Neural cell (in vitro differentiated cells): ENCODE measurements around the gene FGF2. TPM values are rescaled to one million over a fixed set of nuclear protein-coding genes. Genes with fewer than 3 reads are reported as not detected.

ENCODE experiments used
- H2AFZ ChIP-seq: fragments of 200-600, 300-800 bp; sonication (generic), shearing (Covaris generic); 2 replicates; pipeline ENCODE4 v1.6.0; 2014; ENCODE audit warnings: low read depth, mild to moderate bottlenecking, antibody characterized with exemption, low read length, moderate library complexity
- H3F3A ChIP-seq: fragments of 200-600 bp; shearing (Covaris generic); 2 replicates; pipeline ENCODE4 v1.6.1; 2016; ENCODE audit warnings: mild to moderate bottlenecking, moderate library complexity, mixed read lengths, antibody characterized with exemption, low read length; ENCODE audit not compliant: insufficient read depth, poor library complexity, severe bottlenecking
- H3K27ac ChIP-seq: fragments of 200-600, 300-800 bp; sonication (generic), shearing (Covaris generic); 2 replicates; pipeline ENCODE4 v1.5.1; 2014; ENCODE audit warnings: mild to moderate bottlenecking, low read length, moderate library complexity
- H3K27me3 ChIP-seq: fragments of 300-800, 200-600 bp; sonication (generic), shearing (Covaris generic); 2 replicates; pipeline ENCODE4 v1.6.0; 2014; ENCODE audit warnings: mild to moderate bottlenecking, low read depth, low read length, moderate library complexity; ENCODE audit not compliant: insufficient read depth
- H3K36me3 ChIP-seq: fragments of 300-800, 200-600 bp; sonication (generic), shearing (Covaris generic); 2 replicates; pipeline ENCODE4 v1.5.1; 2014; ENCODE audit warnings: mild to moderate bottlenecking, antibody characterized with exemption, low read length, moderate library complexity; ENCODE audit not compliant: insufficient read depth
- H3K4me2 ChIP-seq: fragments of 300-800, 200-600 bp; sonication (generic), shearing (Covaris generic); 2 replicates; pipeline ENCODE4 v1.6.0; 2014; ENCODE audit warnings: mild to moderate bottlenecking, low read length
- H3K4me3 ChIP-seq: fragments of 300-800, 200-600 bp; sonication (generic), shearing (Covaris generic); 2 replicates; pipeline ENCODE4 v1.5.1; 2014; ENCODE audit warnings: mild to moderate bottlenecking, low read length, moderate library complexity
- H3K79me2 ChIP-seq: fragments of 200-600 bp; shearing (Covaris generic); replicated peaks from 2 replicates; pipeline ENCODE4 v1.6.0; 2014; ENCODE audit warnings: mild to moderate bottlenecking, low read length, moderate library complexity; ENCODE audit not compliant: insufficient read depth
- H3K9ac ChIP-seq: fragments of 300-800, 200-600 bp; sonication (generic), shearing (Covaris generic); 2 replicates; pipeline ENCODE4 v1.6.1; 2016; ENCODE audit warnings: mild to moderate bottlenecking, low read length, mixed read lengths
- H3K9me2 ChIP-seq: fragments of 200-600 bp; shearing (Covaris generic); 2 replicates; pipeline ENCODE4 v1.6.1; 2016; ENCODE audit warnings: mild to moderate bottlenecking, low read length, mixed read lengths; ENCODE audit not compliant: insufficient read depth
- H3K9me3 ChIP-seq: fragments of 200-600, 300-800 bp; sonication (generic), shearing (Covaris generic); 2 replicates; pipeline ENCODE4 v1.6.1; 2016; ENCODE audit warnings: mild to moderate bottlenecking, mixed run types, low read length, moderate library complexity, mixed read lengths
- H4K20me1 ChIP-seq: fragments of 200-600 bp; shearing (Covaris generic); 2 replicates; pipeline ENCODE4 v1.6.1; 2016; ENCODE audit warnings: mild to moderate bottlenecking, mixed run types; ENCODE audit not compliant: insufficient read depth
- CTCF ChIP-seq: fragments of 450-650 bp; IDR thresholded peaks from 2 replicates; pipeline ENCODE4 v1.5.1; 2014; ENCODE audit warnings: antibody characterized with exemption, mild to moderate bottlenecking, moderate library complexity; ENCODE audit not compliant: poor library complexity, severe bottlenecking
- EP300 ChIP-seq: fragments of 450-650 bp; conservative IDR thresholded peaks from 2 replicates; pipeline ENCODE4 v1.6.1; 2014; ENCODE audit warnings: antibody characterized with exemption, mild to moderate bottlenecking, moderate library complexity; ENCODE audit not compliant: poor library complexity, severe bottlenecking
- EZH2 ChIP-seq: fragments of 200-600, 300-800 bp; shearing (Covaris generic), sonication (generic); IDR thresholded peaks from 2 replicates; pipeline ENCODE4 v1.6.1; 2014; ENCODE audit warnings: antibody characterized with exemption, low read length, borderline replicate concordance, mild to moderate bottlenecking; ENCODE audit not compliant: insufficient read depth, poor library complexity, severe bottlenecking
- MXI1 ChIP-seq: fragments of 450-650 bp; conservative IDR thresholded peaks from 2 replicates; pipeline ENCODE4 v1.6.1; 2014; ENCODE audit warnings: antibody characterized with exemption, mild to moderate bottlenecking; ENCODE audit not compliant: poor library complexity, severe bottlenecking
- POLR2AphosphoS5 ChIP-seq: IDR thresholded peaks from 2 replicates; pipeline ENCODE4 v1.6.1; 2012
- RAD21 ChIP-seq: fragments of 450-650 bp; conservative IDR thresholded peaks from 2 replicates; pipeline ENCODE4 v1.6.1; 2014; ENCODE audit warnings: antibody characterized with exemption, mild to moderate bottlenecking, moderate library complexity
- REST ChIP-seq: IDR thresholded peaks from 2 replicates; pipeline ENCODE4 v1.6.1; 2012; ENCODE audit warnings: borderline replicate concordance
- SMC3 ChIP-seq: fragments of 450-650 bp; conservative IDR thresholded peaks from 2 replicates; pipeline ENCODE4 v1.6.1; 2014; ENCODE audit warnings: antibody characterized with exemption, mild to moderate bottlenecking, moderate library complexity; ENCODE audit not compliant: poor library complexity
- TAF1 ChIP-seq: IDR thresholded peaks from 2 replicates; pipeline ENCODE4 v1.6.1; 2012; ENCODE audit warnings: low read depth
- polyA plus RNA-seq: library from polyadenylated mRNA; depleted of rRNA; stranded (reverse); fragments of >200 nt; gene quantifications from 2 replicates; pipeline ENCODE4 v1.2.3, GENCODE V29; 2014

The FGF2 gene
- polyA plus RNA-seq, 1 donor from 2014 or later, result 5.8 TPM

- peaks cover 2% of the 10 kb centered on the region for H3K9me2 ChIP-seq
- no peaks in the 10 kb centered on the region for H3K27me3 ChIP-seq
- no peak overlapping the region for H3K4me3 ChIP-seq
- no peak overlapping the region for H3K4me2 ChIP-seq
- no peaks in the 10 kb centered on the region for H3K79me2 ChIP-seq
- no peaks in the 10 kb centered on the region for H3F3A ChIP-seq
- H4K20me1 ChIP-seq, result no peaks in the 10 kb centered on the region
- no peak overlapping the region for H2AFZ ChIP-seq
- H3K36me3 ChIP-seq, result no peaks in the 10 kb centered on the region
- H3K27ac ChIP-seq, result no peak overlapping the region
- no peak overlapping the region for H3K9ac ChIP-seq
- TF ChIP-seq POLR2AphosphoS5 (no peak), CTCF (peak; percentile 17), RAD21 (no peak)
- no peaks in the 10 kb centered on the region for H3K9me3 ChIP-seq
These were observed 68.2 kb downstream of the FGF2 start for GRCh38 chr4:122894827-122895226.

GRCh38 chr4:122895336-122895995 is 68.8 kb downstream of the FGF2 start:
- H3K9ac ChIP-seq, result no peak overlapping the region
- no peaks in the 10 kb centered on the region for H3K27me3 ChIP-seq
- H3K4me2 ChIP-seq, result no peak overlapping the region
- TF ChIP-seq EZH2 (no peak), EP300 (no peak), MXI1 (no peak), SMC3 (no peak), TAF1 (no peak), POLR2AphosphoS5 (no peak), CTCF (no peak), REST (no peak), RAD21 (no peak)
- peaks cover 2% of the 10 kb centered on the region for H3K9me2 ChIP-seq
- H4K20me1 ChIP-seq, result no peaks in the 10 kb centered on the region
- no peak overlapping the region for H2AFZ ChIP-seq
- H3K9me3 ChIP-seq, result no peaks in the 10 kb centered on the region
- H3K4me3 ChIP-seq, result no peak overlapping the region
- H3K27ac ChIP-seq, result no peak overlapping the region
- no peaks in the 10 kb centered on the region for H3K79me2 ChIP-seq
- H3F3A ChIP-seq, result no peaks in the 10 kb centered on the region
- H3K36me3 ChIP-seq, result no peaks in the 10 kb centered on the region
